GM19193 (cell line): Measurements from ENCODE around the gene FGGY.

Source experiments
- POLR2A ChIP-seq: IDR thresholded peaks from 4 replicates; pipeline ENCODE4 v1.6.1; 2011; ENCODE audit not compliant: insufficient read depth, insufficient read length; ENCODE audit errors: extremely low read depth

FGGY gene

GRCh38 chr1:59475737-59476136 lies 178.8 kb downstream of the FGGY start:
- TF ChIP-seq POLR2A = no peak

- TF ChIP-seq POLR2A = no peak
Measured at GRCh38 chr1:59477286-59477685, 180.4 kb downstream of the FGGY start.

GRCh38 chr1:59477867-59478266 lies 181.0 kb downstream of the FGGY start:
- TF ChIP-seq POLR2A = no peak

GRCh38 chr1:59478822-59479221 lies 181.9 kb downstream of the FGGY start:
- TF ChIP-seq POLR2A = no peak

GRCh38 chr1:59480188-59480888 lies 183.4 kb downstream of the FGGY start:
- TF ChIP-seq POLR2A = no peak

GRCh38 chr1:59481881-59482505 lies 185.1 kb downstream of the FGGY start:
- no peak for TF ChIP-seq POLR2A

- TF ChIP-seq POLR2A = no peak
Measured at GRCh38 chr1:59482986-59483385, 186.1 kb downstream of the FGGY start.

GRCh38 chr1:59484096-59484495 lies 187.2 kb downstream of the FGGY start:
- no peak for TF ChIP-seq POLR2A

GRCh38 chr1:59485171-59485570 lies 188.3 kb downstream of the FGGY start:
- no peak for TF ChIP-seq POLR2A

GRCh38 chr1:59485949-59486348 lies 189.1 kb downstream of the FGGY start:
- no peak for TF ChIP-seq POLR2A

GRCh38 chr1:59486615-59487014 lies 189.7 kb downstream of the FGGY start:
- TF ChIP-seq POLR2A = no peak

- TF ChIP-seq POLR2A = no peak
Measured at GRCh38 chr1:59487335-59488031, 190.6 kb downstream of the FGGY start.

GRCh38 chr1:59492500-59492899 lies 195.6 kb downstream of the FGGY start:
- TF ChIP-seq POLR2A = no peak

GRCh38 chr1:59494145-59494833 lies 197.4 kb downstream of the FGGY start:
- no peak for TF ChIP-seq POLR2A

- TF ChIP-seq POLR2A = no peak
Measured at GRCh38 chr1:59497616-59498015, 200.7 kb downstream of the FGGY start.
